Measurements from ENCODE around the gene F2RL2. TPM values are rescaled to one million over a fixed set of nuclear protein-coding genes. Genes with fewer than 3 reads are reported as not detected.

F2RL2 gene, protein sequence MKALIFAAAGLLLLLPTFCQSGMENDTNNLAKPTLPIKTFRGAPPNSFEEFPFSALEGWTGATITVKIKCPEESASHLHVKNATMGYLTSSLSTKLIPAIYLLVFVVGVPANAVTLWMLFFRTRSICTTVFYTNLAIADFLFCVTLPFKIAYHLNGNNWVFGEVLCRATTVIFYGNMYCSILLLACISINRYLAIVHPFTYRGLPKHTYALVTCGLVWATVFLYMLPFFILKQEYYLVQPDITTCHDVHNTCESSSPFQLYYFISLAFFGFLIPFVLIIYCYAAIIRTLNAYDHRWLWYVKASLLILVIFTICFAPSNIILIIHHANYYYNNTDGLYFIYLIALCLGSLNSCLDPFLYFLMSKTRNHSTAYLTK
- total RNA-seq (2014; rRNA removed): 0.11 TPM in 1 of 2 replicates, not detected in the other
- Bru-seq, nascent RNA: percentile 26 among the genes with signal in this experiment
- BruChase-seq, experiment 1, labeled RNA remaining after a 6-hour chase: percentile 29 among the genes with signal in this experiment
- percentile 37 among the genes with signal in this experiment for BruChase-seq, experiment 2, labeled RNA remaining after a 2-hour chase
- long read RNA-seq: 0 reads

DNA sequence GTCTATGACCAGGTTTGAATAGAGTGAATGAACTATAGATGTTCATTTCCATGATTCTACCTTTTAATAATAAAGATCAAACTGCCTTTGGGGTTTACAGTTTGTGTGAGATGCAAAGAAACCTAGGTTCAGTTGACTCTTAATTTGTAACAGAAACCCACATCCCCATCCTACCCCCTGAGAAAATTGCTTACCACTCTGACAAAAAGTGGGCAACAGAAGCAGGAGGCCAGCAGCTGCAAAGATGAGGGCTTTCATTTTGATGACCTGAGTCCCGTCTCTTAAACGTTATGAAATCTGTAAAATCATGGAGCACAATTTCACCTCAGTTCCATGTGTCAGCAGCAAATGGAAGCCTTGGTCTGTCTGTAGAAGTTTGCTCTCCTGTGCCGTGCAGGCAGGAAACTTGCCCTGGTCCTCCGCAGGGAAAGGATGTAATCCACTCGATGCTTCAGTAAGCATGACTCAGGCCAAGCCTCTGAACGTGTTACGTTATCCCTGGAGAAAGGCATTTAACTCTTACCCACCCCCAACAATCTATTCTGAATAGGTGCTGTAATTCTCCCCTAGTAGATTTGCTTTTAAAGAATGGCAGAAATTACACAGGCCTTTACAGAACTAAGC, at the start of gene F2RL2:
TSS of gene F2RL2 (minus strand) at position 431 of the 624 bp plus-strand sequence. CDS start at position 258, 173 bp downstream.
- peak; percentile 84 for ATAC-seq

DNA sequence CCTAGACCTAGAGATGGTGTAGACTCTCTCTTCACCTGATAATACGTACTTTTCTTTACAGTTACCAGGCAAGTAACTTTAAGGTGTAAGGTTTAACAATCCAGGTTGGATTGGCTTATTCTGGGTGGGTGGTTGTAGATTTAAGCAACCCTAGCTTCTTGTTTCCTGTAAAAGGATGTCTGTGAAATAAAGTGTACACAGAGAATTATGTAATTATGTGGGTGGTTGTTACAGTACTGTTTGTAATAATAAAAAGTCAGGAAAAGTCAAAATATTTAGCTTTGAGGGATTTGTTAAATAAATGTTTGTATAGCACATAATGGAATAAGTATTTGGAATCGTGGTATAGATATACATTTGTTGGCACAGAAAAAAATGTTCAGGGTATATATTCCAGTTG, 49.0 kb upstream of the F2RL2 start:
- H3K79me2 ChIP-seq (ENCODE audit: low read length): no peaks in the 10 kb centered on the region
- H4K20me1 ChIP-seq (ENCODE audit: low read length): no peaks in the 10 kb centered on the region
- no peak overlapping the region for H3K4me2 ChIP-seq (ENCODE audit: low read length)
- H3K9ac ChIP-seq (ENCODE audit: low read length): no peak overlapping the region
- DNase-seq: no peak
- CTCF ChIA-PET: no interaction called here
- intact Hi-C loops (cut with micrococcal nuclease): no loop called here
- no peaks in the 10 kb centered on the region for H3K27me3 ChIP-seq (ENCODE audit: low read length)
- ATAC-seq: peak; percentile 91
- no peak for TF ChIP-seq EZH2phosphoT487 (IDR thresholded peaks at IDR 0.05; ENCODE audit: borderline replicate concordance, low read length)
- H3K9me2 ChIP-seq (replicated peaks; ENCODE audit: low read length): no peaks in the 10 kb centered on the region
- H3K9me3 ChIP-seq (ENCODE audit: low read length): no peaks in the 10 kb centered on the region
- POLR2A ChIA-PET (ENCODE audit: unreplicated experiment): no interaction called here
- H3K4me1 ChIP-seq (ENCODE audit: insufficient read depth, low read length): 0 out of 2 replicates have a peak, but pooled peaks cover 5% of the 10 kb centered on the region
- H2AFZ ChIP-seq (ENCODE audit: low read length): 0 out of 2 replicates have a peak overlapping the region, but pooled peaks have one; percentile 26
- H3K36me3 ChIP-seq (ENCODE audit: low read depth, low read length): no peaks in the 10 kb centered on the region
- H3K27ac ChIP-seq (ENCODE audit: low read length): no peak overlapping the region
- H3F3A ChIP-seq (ENCODE audit: low read length, unreplicated experiment): no peaks in the 10 kb centered on the region
- no peak overlapping the region for H3K4me3 ChIP-seq (ENCODE audit: low read length)
- BruUV-seq (replicated peaks): no TSS peak

More for the DNA sequence above, at the start of gene F2RL2:
- Histone ChIP-seq H3K27ac (ENCODE audit: low read length) (no peak within 1 kb of the TSS), H3K27me3 (ENCODE audit: low read length) (no peaks in the 10 kb centered on the region), H3K4me3 (ENCODE audit: low read length) (no peak within 1 kb of the TSS), H4K20me1 (ENCODE audit: low read length) (no peaks in the 10 kb centered on the region), H3F3A (ENCODE audit: low read length, unreplicated experiment) (no peaks in the 10 kb centered on the region), H3K4me1 (ENCODE audit: insufficient read depth, low read length) (no peaks in the 10 kb centered on the region), H3K9me2 (replicated peaks; ENCODE audit: low read length) (no peaks in the 10 kb centered on the region), H3K4me2 (ENCODE audit: low read length) (no peak within 1 kb of the TSS), H3K79me2 (ENCODE audit: low read length) (no peaks in the 10 kb centered on the region), H3K9me3 (ENCODE audit: low read length) (no peaks in the 10 kb centered on the region), H2AFZ (ENCODE audit: low read length) (0 out of 2 replicates have a peak within 1 kb of the TSS, but pooled peaks have one; percentile 34), H3K9ac (ENCODE audit: low read length) (no peak within 1 kb of the TSS), H3K36me3 (ENCODE audit: low read depth, low read length) (no peaks in the 10 kb centered on the region)
- CTCF ChIA-PET: no interaction called here
- DNase-seq: peak; percentile 43
- intact Hi-C loops (cut with micrococcal nuclease): no loop called here
- TF ChIP-seq CTCF (conservative IDR thresholded peaks at IDR 0.05; ENCODE audit: low read depth, low read length) (no peak), EZH2 (IDR thresholded peaks at IDR 0.05; ENCODE audit: low read length, unreplicated experiment) (no peak), EZH2phosphoT487 (IDR thresholded peaks at IDR 0.05; ENCODE audit: borderline replicate concordance, low read length) (no peak)
- BruUV-seq (replicated peaks): no TSS peak
- POLR2A ChIA-PET (ENCODE audit: unreplicated experiment): no interaction called here

GRCh38 chr5:76670508-76670907, 47.3 kb upstream of the F2RL2 start:
- Histone ChIP-seq H2AFZ (ENCODE audit: low read length) (no peak overlapping the region), H3K4me1 (ENCODE audit: insufficient read depth, low read length) (0 out of 2 replicates have a peak, but pooled peaks cover 5% of the 10 kb centered on the region), H4K20me1 (ENCODE audit: low read length) (no peaks in the 10 kb centered on the region), H3K27me3 (ENCODE audit: low read length) (no peaks in the 10 kb centered on the region), H3K9me2 (replicated peaks; ENCODE audit: low read length) (no peaks in the 10 kb centered on the region), H3K9me3 (ENCODE audit: low read length) (no peaks in the 10 kb centered on the region), H3K36me3 (ENCODE audit: low read depth, low read length) (no peaks in the 10 kb centered on the region), H3K27ac (ENCODE audit: low read length) (no peak overlapping the region), H3K79me2 (ENCODE audit: low read length) (no peaks in the 10 kb centered on the region), H3K4me3 (ENCODE audit: low read length) (no peak overlapping the region), H3F3A (ENCODE audit: low read length, unreplicated experiment) (no peaks in the 10 kb centered on the region), H3K9ac (ENCODE audit: low read length) (no peak overlapping the region), H3K4me2 (ENCODE audit: low read length) (no peak overlapping the region)
- no TSS peak for BruUV-seq (replicated peaks)
- CTCF ChIA-PET: no interaction called here
- POLR2A ChIA-PET (ENCODE audit: unreplicated experiment): no interaction called here
- intact Hi-C loops (cut with micrococcal nuclease): no loop called here
- no peak for DNase-seq
- no peak for ATAC-seq
- TF ChIP-seq EZH2 (IDR thresholded peaks at IDR 0.05; ENCODE audit: low read length, unreplicated experiment) (no peak), CTCF (conservative IDR thresholded peaks at IDR 0.05; ENCODE audit: low read depth, low read length) (no peak), EZH2phosphoT487 (IDR thresholded peaks at IDR 0.05; ENCODE audit: borderline replicate concordance, low read length) (no peak)
